NCI-H2227 treated with DMSO at 0.1 percent for 48 hours (cell line): ENCODE measurements around the gene ZP4.

ENCODE experiments used
- DNase-seq: peaks from one replicate; lab custom pipeline; 2025; lab: John Stamatoyannopoulos, UW

Gene ZP4, protein sequence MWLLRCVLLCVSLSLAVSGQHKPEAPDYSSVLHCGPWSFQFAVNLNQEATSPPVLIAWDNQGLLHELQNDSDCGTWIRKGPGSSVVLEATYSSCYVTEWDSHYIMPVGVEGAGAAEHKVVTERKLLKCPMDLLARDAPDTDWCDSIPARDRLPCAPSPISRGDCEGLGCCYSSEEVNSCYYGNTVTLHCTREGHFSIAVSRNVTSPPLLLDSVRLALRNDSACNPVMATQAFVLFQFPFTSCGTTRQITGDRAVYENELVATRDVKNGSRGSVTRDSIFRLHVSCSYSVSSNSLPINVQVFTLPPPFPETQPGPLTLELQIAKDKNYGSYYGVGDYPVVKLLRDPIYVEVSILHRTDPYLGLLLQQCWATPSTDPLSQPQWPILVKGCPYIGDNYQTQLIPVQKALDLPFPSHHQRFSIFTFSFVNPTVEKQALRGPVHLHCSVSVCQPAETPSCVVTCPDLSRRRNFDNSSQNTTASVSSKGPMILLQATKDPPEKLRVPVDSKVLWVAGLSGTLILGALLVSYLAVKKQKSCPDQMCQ

DNA sequence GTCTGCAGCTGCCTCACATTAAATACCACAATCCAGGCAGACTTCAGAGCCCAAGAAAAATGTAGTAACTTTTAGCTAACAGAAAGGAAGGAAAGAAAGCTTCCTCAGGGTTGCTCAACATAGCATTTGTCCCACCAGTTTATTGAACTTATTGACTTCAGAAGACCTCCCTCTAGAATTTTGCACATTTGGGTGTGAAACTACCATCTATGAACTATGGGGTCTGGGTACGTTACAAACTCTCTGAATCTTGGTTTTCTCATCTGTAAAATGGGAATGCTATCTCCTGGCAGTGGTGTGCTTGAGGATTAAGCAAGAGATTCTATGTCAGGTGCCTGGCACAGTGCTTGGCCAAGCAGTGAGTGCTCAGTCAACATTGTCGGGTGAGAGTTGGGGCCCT, at the start of gene ZP4:
TSS of gene ZP4 (minus strand) at position 101 of the 400 bp plus-strand sequence. CDS start 287 bp downstream, outside the sequence.
- no peak for DNase-seq

DNA sequence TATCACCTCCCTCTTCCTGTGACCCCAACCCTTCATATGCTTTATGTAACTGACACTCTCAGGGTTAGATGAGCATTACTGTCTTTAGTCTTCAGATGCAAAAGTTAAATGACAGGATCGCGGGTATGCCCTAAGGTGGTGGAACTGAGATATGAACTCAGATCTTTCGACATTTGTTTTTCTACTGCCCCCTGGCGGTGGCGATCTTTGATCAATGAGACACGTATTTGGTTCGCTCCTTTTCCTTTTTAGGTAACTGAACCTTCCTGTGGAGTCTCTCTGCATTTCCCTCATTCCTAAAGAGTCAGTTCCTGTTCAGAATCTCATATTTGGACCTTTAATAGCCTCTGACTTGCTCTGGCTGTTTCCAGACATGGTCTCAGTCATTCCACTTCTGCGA, 47.8 kb upstream of the ZP4 start:
- DNase-seq, result no peak

DNA sequence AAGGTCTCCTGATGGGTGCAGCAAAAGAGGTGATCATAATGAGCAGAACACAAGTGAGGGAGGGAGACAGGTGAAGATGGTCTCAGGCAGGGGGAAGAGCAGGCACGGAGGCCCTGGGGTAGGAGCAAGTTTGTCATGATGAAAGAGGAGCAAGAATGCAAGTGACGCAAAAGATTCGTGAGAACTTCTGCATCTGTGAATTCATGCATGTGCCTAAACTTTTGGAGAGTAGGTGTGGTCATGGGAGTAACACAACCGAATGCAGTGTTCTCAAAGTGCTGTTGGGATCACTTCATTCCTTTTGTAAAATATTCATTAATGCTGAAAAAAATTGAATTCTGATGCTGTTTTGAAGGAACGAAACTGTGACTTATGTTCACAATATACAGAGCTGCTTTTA, 47.3 kb upstream of the ZP4 start:
- no peak for DNase-seq

DNA sequence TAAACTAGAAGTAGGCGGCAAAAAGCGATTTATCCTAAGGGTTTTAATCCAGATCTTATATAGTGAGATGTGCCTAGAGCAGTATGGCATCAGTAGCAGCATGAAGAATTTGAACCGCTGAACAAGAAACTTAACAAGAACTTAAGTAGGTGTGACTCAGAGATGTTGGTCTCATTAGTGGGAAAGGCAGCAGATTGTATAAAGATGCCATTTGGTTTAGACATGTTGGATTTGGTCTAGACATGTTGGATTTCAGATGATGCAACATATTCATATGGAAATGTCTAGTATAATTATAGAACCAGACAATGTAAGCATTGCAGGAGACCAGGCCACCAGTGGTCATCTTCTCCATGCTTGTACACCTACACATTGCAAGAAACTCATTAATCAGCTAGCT, 42.1 kb upstream of the ZP4 start:
- no peak for DNase-seq

DNA sequence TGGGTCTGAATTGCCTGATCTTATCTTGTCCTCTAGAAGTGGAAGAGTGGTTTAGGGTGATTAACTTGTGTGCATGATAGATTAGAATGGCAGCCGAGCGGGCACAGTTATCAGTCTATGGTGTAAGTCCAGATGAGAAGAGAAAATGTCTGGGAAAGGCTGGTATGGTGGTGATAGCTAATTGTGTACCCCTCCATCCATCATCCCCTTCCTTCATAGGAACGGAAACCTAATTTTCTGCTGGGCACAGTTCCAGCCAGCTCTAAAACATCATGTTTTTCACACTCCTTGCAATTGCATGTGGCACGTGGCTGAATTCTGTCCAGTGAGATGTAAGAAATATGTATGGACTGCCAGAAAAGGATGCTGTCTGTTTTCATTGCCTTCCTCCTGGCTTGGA, 40.9 kb upstream of the ZP4 start:
- DNase-seq, result no peak

DNA sequence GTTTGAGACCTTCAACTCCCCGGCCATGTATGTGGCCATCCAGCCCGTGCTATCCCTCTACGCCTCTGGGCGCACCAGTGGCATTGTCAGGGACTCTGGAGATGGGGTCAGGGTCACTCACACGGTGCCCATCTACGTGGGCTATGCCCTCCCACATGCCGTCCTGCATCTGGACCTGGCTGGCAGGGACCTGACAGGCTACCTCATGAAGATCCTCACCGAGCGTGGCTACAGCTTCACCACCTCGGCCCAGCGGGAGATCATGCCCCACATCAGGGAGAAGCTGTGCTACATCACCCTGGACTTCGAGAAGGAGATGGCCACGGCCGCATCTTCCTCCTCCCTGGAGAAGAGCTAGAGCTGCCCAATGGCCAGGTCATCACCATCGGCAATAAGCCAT, 36.5 kb upstream of the ZP4 start:
- DNase-seq, result no peak

DNA sequence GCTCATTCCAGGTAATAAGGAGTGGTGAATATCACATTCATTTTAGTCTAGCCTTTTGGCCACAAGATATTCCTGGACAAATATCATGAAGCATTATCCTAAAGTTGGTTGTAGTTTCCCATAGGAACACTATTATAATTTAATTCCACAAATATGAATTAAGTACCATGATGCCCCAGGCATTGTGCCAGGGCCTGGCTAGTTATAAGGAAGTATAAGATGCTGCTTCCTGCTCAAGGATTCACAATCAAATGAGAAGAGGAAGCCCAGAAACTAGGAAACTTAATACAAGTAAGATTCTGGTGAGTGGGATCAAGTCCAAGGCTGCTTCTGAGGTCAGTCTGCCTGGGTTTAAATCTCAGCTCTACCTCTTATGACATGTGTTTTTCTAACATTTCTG, 30.6 kb upstream of the ZP4 start:
- DNase-seq, result no peak

DNA sequence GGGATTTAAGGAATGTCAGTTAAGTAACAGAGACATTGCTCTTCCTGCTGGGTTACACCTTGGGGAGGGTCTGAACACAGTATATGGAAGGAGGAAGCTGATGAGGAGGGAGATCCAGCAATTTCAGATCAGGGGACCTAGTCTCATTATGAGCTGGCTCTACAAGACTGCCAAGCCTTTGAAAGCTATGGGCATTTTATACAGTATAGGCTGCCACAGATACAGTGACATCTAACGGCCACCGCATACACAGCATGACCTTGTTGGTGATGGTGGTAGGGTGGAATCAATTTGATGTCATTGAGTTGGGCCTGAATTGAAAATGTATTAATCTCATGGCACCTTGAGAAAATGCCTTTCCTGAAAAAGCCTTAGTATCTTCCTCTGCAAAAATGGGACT, 22.6 kb upstream of the ZP4 start:
- no peak for DNase-seq

DNA sequence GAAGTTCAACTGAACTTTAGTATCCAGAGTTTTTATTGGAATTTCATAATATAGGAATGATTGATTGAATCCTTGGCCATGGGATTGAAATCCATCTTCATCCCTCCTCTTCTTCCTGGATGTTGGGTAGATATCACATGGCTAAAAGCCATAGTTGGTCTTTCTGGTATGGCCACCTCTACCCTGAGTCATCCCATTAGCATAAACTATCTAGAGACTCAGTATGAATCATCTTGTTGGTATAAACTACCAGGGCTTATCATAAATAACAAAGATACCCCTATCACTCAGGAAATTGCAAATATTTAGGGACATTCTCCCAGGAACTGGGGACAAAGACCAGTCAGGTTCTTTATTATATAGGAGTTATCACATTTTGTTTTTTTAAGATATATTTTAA, 21.2 kb upstream of the ZP4 start:
- DNase-seq, result no peak

DNA sequence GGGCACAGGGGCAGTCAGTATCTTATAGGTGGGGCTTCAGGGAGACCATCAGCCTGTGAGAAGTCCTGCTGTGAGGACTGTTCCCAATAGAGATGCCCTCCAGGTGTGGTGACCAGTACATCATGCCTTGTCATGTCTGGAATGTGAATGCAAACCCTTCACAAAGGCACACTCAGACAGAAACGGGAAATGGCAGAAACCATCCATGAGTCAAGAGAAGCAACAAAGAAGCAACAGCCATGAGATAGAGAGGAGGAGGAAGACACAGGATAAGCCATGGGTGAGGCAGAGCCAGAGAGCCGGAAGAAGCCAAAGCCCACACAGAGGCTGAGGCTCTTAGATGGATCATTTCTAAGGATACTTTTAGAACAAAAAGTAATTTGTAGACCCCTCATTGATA, 20.1 kb upstream of the ZP4 start:
- DNase-seq, result no peak

DNA sequence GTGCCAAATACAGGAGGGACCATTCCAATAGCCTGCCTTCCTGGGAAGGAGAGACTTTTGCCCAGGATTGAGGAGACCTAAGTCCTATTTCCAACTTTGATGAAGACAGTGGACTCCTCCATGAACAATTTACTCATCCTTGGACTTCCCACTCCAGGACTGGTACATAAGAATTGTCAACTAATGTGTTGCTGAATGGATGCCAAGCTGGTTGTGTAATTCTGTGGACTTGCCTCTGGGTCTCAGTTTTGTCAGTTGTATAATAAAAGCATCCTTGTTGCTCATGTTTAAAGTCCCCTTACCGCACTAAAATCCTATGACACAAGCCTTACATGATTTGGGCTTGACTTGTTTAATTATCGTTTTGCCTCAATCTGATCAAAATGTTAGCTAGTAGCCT, 13.2 kb upstream of the ZP4 start:
- no peak for DNase-seq

DNA sequence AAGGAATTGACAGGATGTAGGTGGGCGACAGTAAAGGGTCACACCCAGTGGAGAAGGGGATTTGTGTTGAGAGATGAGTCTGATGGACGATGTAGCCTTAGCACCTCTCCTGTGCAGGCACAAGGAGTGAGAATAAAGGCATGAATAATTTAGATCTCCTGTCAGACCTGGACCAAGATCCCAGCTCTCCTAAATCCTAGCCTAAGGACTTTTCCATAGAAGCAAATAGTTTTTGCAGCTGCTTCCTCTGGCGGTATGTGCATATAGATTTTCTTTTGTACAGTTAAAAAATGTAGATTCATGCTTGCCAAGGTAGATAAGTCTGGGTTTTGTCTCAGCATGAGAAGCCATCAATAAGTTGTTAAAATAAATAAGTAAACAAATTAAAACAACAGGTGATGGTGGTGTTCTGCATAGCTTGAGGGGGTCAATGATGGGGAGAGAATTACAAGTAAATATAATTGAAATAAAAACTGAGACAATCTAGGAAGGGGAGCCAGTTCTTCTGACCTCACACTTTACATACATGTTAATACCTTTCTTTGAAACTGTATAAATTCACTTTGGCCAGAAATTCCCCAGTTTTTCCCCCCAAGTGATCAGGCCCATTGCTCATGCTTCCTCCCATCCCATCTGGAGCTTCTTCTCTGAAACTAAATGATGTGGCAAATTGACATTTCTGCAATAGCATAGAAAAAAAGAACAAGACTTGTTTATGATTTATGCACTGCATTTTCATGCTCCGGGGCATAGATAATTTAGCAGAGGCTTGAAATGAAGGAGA, 12.4 kb upstream of the ZP4 start:
- DNase-seq, result no peak

DNA sequence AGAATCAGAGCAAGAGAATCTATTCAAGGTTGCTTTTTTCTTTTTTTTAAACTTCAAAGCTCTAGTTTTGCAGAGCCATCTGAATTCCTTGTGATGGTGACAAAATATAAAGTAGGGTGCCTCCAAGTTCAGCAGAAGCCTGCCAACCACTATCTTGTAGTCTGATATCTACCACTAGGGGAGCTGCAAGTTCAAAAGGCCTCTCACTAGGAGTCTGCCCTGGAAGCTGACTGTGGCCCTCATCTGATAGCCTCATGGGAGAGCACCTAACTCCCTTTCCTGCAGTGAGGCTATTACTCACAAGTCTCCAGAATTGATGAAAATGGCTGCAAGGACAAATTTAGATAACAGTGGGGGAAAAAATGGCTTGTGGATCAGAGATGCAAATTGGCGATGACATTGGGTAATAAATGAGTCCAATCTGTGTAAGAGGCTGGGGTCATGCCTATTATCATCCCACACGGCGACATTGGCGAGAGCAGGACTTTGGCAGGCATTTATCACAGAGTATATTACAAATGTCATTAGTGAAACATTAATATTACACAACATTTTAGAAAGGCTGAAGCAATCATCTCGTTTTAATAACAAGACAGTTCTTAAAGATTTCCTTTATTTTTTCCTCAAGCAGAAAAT, 10.7 kb upstream of the ZP4 start:
- no peak for DNase-seq

DNA sequence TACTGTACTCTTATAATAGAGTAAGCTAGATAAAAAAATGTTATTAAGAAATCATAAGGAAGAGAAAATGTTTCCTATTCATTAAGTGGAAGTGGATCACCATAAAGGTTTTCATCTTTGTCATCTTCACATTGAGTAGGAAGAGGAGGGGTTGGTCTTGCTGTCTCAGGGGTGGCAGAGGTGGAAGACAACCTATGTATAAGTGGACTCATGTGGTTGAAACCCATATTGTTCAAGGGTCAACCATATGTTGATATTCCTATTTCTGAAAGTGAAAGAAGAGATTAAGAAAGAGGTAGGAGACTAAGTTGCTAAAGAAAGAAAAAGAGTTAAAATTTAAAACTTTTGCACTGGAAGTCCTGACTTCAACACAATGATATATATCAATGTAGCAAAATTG, 4.9 kb upstream of the ZP4 start:
- DNase-seq, result no peak

DNA sequence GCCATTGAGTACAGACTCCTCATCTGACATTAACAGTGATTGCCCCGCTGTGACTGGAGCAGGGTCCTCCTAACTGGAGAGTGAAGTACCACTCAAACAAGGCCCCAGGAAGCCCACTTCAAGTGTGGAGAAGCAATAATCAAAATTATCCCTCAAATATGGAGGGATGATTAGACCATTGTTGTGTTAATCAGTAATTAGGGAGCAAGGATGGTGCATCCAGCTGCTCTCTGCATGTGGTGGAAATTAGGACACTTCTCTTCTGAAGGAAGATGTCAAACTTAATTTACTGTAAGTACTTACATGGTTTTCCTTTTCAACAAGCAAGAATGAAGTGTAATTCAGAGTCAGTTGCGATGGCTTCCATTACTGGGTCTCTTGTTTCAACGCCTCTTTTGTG, 3.4 kb upstream of the ZP4 start:
- no peak for DNase-seq

DNA sequence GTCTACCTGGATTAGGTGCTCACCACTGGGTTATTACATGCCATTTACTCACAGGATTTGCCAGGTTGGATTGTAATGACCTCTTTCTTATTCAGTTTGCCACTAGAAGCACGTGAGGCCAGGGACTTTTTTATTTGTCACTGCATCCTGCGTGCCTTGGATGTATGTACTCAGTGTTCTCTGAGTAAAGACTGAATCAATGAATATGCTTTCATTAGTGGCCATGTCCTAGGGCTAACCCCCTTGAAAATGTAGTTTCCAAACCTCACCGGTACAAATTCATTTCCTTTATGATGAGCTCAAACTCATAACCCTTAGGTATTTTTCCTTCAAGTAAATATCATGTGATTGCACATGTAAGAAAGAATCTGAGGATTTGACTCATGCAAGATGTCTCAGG, 1.3 kb upstream of the ZP4 start:
- DNase-seq, result no peak

DNA sequence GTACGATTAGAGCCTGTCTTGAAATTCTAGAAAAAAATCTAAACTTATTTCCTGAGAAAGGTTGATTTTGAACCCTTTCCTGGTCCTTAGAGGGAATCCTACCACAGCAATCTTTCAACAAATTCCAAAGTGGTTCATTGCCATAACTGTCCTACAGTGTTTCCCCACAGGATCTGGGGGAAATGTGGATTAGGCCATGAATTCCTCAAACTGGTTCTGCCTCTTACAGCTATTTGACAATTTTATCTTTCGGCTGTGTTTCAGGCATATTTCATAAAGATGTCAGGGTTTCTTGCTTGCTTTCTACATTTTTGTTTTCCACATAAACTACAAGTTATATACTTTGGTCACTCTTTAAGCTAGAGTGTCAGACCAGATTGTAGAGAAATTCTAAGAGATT, 544 bp upstream of the ZP4 start:
- DNase-seq, result no peak

DNA sequence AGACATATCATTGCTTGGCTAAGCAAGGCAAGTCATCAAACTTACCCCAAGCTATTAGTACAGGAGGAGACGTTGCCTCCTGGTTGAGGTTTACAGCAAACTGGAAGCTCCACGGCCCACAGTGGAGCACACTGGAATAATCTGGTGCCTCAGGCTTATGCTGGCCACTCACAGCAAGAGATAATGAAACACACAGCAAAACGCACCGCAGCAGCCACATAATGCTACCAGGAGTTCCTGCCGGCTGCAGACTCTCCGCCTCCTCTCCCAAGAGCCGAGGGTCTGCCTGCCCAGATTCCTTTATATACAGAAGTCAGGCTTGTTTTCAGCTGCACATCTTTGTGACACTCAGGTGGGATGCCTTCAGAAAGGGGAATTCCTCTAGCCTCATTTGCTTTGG, 306 bp downstream of the ZP4 start:
- DNase-seq, result no peak

DNA sequence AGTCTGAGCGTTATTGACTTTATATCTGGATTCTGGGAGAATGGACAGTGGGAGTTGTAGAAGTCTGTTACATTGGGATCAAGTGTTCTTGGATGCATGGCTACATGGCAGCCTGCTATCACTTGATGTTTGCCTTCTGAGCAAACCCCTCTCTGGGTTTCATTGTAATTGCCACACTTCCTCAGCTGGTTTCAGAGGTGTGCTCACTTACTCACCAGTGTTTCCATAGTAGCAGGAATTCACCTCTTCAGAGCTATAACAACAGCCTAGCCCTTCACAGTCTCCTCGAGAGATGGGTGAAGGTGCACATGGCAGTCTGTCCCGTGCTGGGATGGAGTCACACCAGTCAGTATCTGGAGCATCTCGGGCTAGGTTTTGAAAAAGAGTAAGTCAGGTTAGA, 2.6 kb downstream of the ZP4 start:
- DNase-seq, result no peak

DNA sequence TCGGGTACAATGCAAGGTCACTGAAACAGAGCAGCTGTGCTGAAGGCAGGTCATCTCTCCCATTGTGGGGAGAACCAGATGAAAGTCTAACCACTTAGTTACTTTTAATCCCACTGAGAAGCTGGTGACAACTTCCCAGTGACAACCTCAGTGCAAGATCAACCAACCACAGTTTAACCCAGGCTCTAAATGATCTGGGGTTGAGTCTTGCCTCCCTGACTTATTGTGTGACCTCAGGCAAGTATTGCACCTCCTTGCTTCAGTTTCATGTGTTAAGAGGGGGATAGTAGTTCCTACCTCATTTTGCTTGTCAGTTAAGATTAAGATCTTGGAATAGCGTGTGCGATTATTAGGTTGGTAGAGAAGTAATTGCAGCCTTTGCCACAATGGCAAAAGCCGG, 3.2 kb downstream of the ZP4 start:
- DNase-seq, result no peak

DNA sequence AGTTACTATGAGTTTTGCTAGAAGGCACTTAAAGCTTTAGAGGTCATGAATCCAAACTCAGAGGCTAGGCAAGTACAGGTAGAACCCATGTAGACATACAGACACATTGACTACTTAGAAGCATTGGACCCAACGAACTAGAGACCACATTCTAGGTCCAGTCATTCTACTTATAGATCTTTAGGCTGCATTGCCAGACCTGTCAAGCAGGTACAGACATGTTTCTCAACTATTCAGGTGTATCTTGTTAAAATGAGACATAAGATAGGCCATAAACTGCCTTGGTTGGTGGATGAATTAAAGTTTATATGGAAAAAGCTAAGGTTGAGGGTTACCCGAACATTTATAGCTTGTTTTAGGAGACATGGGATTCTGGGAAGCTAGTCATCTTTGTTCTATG, 6.5 kb downstream of the ZP4 start:
- no peak for DNase-seq

DNA sequence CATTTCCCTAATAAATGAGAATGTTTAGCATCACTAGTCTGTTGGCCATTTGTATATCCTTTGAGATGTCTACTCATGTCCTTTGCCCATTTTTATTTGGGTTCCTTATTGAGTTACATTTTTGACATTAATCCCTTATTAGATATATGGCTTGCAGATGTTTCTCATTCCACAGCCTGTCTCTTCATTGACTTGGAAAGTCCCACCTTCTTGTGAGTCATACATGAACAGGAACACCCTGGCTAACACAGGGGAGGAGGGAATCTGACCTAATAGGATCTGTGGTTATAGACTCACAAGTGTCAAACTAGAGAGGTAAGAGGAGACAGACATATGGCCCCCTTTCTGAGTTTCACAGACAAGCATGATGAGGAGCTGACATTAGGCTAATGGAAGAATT, 11.5 kb downstream of the ZP4 start:
- DNase-seq, result no peak

DNA sequence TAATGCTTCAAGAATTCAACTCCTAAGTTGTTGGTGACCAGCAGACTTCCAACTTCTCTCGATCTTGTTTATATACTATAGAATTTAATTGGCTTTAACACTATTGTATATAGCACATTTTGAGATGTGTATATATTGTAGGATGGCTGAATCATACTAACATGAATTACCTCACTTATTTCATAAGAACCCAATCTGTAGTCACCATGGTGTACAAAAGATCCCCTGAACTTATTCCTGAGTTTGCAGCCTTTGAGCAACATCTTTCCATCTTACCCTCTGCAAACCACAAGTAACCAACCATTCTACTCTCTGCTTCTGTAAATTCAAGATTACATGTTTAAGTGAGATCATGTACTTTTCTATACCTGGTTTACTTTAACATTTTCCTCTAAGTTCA, 12.3 kb downstream of the ZP4 start:
- no peak for DNase-seq
